ENCODE measurements around the gene PRAMEF14. TPM values are rescaled to one million over a fixed set of nuclear protein-coding genes. Genes with fewer than 3 reads are reported as not detected.
"Not testable (repeated sequence)": the region's sequence is repeated elsewhere in the genome, so short reads cannot be mapped to it uniquely, and the experiment has no call there.

PRAMEF14 gene
- not detected in 2 replicates for total RNA-seq (2014; rRNA removed; shearing (Covaris generic); ENCODE audit: low replicate concordance)

GRCh38 chr1:13347034-13347433, at the start of gene PRAMEF14:
TSS of gene PRAMEF14 (minus strand) at chr1:13347134. CDS start at chr1:13345314, 1,820 bp downstream.
- not testable (repeated sequence) for H3K36me3 ChIP-seq, H3K9me3 ChIP-seq, DNase-seq, H3K4me3 ChIP-seq, H3K27me3 ChIP-seq

GRCh38 chr1:13395311-13395710, 48.4 kb upstream of the PRAMEF14 start:
- not testable (repeated sequence) for H3K4me3 ChIP-seq, H3K36me3 ChIP-seq, H3K27me3 ChIP-seq, H3K9me3 ChIP-seq, DNase-seq

- not testable (repeated sequence) for H3K4me3 ChIP-seq, H3K36me3 ChIP-seq, DNase-seq, H3K9me3 ChIP-seq, H3K27me3 ChIP-seq
Measured at GRCh38 chr1:13394761-13395160, 47.8 kb upstream of the PRAMEF14 start.

- H3K4me3 ChIP-seq, H3K27me3 ChIP-seq, DNase-seq, H3K36me3 ChIP-seq, H3K9me3 ChIP-seq: not testable (repeated sequence)
Measured at GRCh38 chr1:13393004-13393403, 46.1 kb upstream of the PRAMEF14 start.

- H3K27me3 ChIP-seq, H3K9me3 ChIP-seq, DNase-seq, H3K36me3 ChIP-seq, H3K4me3 ChIP-seq: not testable (repeated sequence)
Measured at GRCh38 chr1:13389332-13389731, 42.4 kb upstream of the PRAMEF14 start, which contains the start of gene PRAMEF17. TSS of gene PRAMEF17 (plus strand) at chr1:13389632. CDS start at chr1:13389658, 26 bp downstream.

- not testable (repeated sequence) for H3K9me3 ChIP-seq, DNase-seq, H3K36me3 ChIP-seq, H3K4me3 ChIP-seq, H3K27me3 ChIP-seq
Measured at GRCh38 chr1:13380380-13380779, 33.4 kb upstream of the PRAMEF14 start.

- not testable (repeated sequence) for H3K27me3 ChIP-seq, H3K36me3 ChIP-seq, DNase-seq, H3K9me3 ChIP-seq, H3K4me3 ChIP-seq
Measured at GRCh38 chr1:13378983-13379382, 32.0 kb upstream of the PRAMEF14 start.

GRCh38 chr1:13368544-13368943, 21.6 kb upstream of the PRAMEF14 start:
- H3K36me3 ChIP-seq = not testable (repeated sequence)
- peak; percentile 7 for DNase-seq

GRCh38 chr1:13366536-13366935, 19.6 kb upstream of the PRAMEF14 start:
- not testable (repeated sequence) for H3K9me3 ChIP-seq, H3K27me3 ChIP-seq, H3K4me3 ChIP-seq, DNase-seq, H3K36me3 ChIP-seq

More at GRCh38 chr1:13368544-13368943, 21.6 kb upstream of the PRAMEF14 start:
- H3K4me3 ChIP-seq, H3K9me3 ChIP-seq, H3K27me3 ChIP-seq: not testable (repeated sequence)

- not testable (repeated sequence) for DNase-seq, H3K36me3 ChIP-seq, H3K9me3 ChIP-seq, H3K4me3 ChIP-seq, H3K27me3 ChIP-seq
Measured at GRCh38 chr1:13364928-13365327, 18.0 kb upstream of the PRAMEF14 start.

- not testable (repeated sequence) for H3K36me3 ChIP-seq, H3K4me3 ChIP-seq, H3K9me3 ChIP-seq, H3K27me3 ChIP-seq, DNase-seq
Measured at GRCh38 chr1:13362364-13362763, 15.4 kb upstream of the PRAMEF14 start.

GRCh38 chr1:13356774-13357173, 9.8 kb upstream of the PRAMEF14 start:
- H3K4me3 ChIP-seq, H3K27me3 ChIP-seq, H3K9me3 ChIP-seq, H3K36me3 ChIP-seq: not testable (repeated sequence)
- DNase-seq = peak; percentile 5

- not testable (repeated sequence) for DNase-seq, H3K9me3 ChIP-seq, H3K27me3 ChIP-seq, H3K36me3 ChIP-seq, H3K4me3 ChIP-seq
Measured at GRCh38 chr1:13354475-13354874, 7.5 kb upstream of the PRAMEF14 start.

- not testable (repeated sequence) for H3K9me3 ChIP-seq, H3K36me3 ChIP-seq, H3K4me3 ChIP-seq, H3K27me3 ChIP-seq
- DNase-seq = peak; percentile 4
Measured at GRCh38 chr1:13353476-13353875, 6.5 kb upstream of the PRAMEF14 start.

GRCh38 chr1:13342496-13342895, 4.4 kb downstream of the PRAMEF14 start:
- H3K9me3 ChIP-seq, DNase-seq, H3K4me3 ChIP-seq, H3K27me3 ChIP-seq, H3K36me3 ChIP-seq: not testable (repeated sequence)

- not testable (repeated sequence) for H3K27me3 ChIP-seq, DNase-seq, H3K9me3 ChIP-seq, H3K4me3 ChIP-seq, H3K36me3 ChIP-seq
Measured at GRCh38 chr1:13315281-13315680, 31.7 kb downstream of the PRAMEF14 start, which contains the start of gene PRAMEF15. TSS of gene PRAMEF15 (plus strand) at chr1:13315581. CDS start at chr1:13318408, 2,827 bp downstream.

- H3K9me3 ChIP-seq, H3K36me3 ChIP-seq, DNase-seq, H3K4me3 ChIP-seq, H3K27me3 ChIP-seq: not testable (repeated sequence)
Measured at GRCh38 chr1:13303239-13303638, 43.7 kb downstream of the PRAMEF14 start, which contains the start of gene PRAMEF33. TSS of gene PRAMEF33 (plus strand) at chr1:13303539. CDS start at chr1:13305955, 2,416 bp downstream.

GRCh38 chr1:13302197-13302596, 44.7 kb downstream of the PRAMEF14 start:
- not testable (repeated sequence) for H3K27me3 ChIP-seq, H3K9me3 ChIP-seq, H3K4me3 ChIP-seq, DNase-seq, H3K36me3 ChIP-seq

- not testable (repeated sequence) for DNase-seq, H3K4me3 ChIP-seq, H3K9me3 ChIP-seq, H3K36me3 ChIP-seq, H3K27me3 ChIP-seq
Measured at GRCh38 chr1:13298699-13299098, 48.2 kb downstream of the PRAMEF14 start.

All from MG63 (cell line).